ENCODE measurements around the gene PHF21B.

The PHF21B gene

DNA sequence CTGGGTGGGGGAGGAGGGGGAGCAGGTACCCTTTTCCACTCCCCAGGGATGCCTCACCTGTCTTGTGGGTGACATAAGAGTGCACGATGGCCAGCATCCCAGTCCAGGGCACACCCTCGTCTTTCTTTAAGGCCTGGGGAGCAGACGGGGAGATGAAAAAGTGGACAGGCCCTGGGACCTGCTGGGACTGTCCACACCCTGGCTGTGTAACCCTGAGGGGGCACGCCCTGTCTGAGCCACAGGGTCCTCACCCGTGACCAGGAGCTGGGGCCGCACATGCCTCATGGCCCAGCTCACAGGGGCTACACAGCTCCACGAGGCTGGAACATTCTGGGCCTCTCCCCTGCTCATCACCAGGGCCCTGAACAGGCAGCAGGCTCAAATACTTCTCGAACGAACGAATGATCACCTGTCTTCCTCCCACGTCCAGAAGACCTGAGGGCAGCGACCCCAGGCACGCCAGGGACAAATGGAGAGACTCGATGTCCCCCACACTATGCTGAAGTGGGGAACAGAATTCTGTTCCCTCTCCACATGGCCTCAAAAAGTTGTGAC lies 123.9 kb downstream of the PHF21B start:
- TF ChIP-seq CTCF (IDR thresholded peaks at IDR 0.05; ENCODE audit: low read depth, low read length): no peak
- in situ Hi-C loops (cut with HindIII; ENCODE audit: low sequenced_read_pairs): no loop called here
- no peak overlapping the region for H3K4me3 ChIP-seq (ENCODE audit: low read depth, low read length)
- no peak for DNase-seq (ENCODE audit: low read depth, low spot score)

DNA sequence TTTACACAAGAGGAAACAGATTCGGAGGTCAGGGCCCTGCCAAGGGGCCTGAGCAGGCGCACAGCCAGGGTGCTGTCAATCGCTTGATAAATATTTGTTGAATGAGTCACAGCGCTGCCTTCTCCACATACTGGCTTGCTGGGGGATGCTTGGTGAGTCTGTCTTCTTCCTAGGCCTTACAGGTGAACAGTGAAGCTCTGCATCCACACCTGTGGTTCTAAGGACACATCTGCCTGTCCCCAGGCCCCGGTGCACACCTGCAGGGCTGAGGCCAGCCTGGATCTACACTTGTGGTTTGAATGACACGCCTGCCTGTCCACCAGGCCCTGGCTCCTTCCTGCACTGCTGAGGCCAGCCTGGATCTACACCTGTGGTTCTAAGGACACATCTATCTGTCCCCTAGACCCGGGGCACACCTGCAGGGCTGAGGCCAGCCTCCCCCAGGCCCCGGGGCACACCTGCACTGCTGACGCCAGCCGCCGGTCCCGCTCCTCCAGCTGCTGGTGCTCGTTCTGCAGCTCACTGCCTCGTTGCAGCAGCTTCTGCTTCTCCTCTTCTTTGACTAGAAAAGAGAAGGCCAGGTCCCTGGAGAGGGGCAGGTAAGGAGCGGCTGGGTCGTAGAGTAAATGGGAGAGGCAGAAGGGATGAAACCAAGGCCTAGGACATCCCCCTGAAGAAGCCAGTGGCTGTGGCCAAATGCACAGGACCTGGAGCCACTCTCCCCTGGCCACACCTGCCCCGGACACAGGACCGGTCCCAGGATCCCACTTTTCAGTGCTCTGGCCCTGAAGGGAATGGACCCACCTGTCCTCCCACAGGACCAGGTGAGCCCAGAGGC lies 124.6 kb downstream of the PHF21B start:
- in situ Hi-C loops (cut with HindIII; ENCODE audit: low sequenced_read_pairs): no loop called here
- H3K4me3 ChIP-seq (ENCODE audit: low read depth, low read length): no peak overlapping the region
- no peak for TF ChIP-seq CTCF (IDR thresholded peaks at IDR 0.05; ENCODE audit: low read depth, low read length)
- no peak for DNase-seq (ENCODE audit: low read depth, low spot score)

- H3K4me3 ChIP-seq (ENCODE audit: low read depth, low read length): no peak overlapping the region
- in situ Hi-C loops (cut with HindIII; ENCODE audit: low sequenced_read_pairs): no loop called here
- DNase-seq (ENCODE audit: low read depth, low spot score): no peak
- TF ChIP-seq CTCF (IDR thresholded peaks at IDR 0.05; ENCODE audit: low read depth, low read length): no peak
Observed at GRCh38 chr22:44884562-44884961, 125.2 kb downstream of the PHF21B start.

DNA sequence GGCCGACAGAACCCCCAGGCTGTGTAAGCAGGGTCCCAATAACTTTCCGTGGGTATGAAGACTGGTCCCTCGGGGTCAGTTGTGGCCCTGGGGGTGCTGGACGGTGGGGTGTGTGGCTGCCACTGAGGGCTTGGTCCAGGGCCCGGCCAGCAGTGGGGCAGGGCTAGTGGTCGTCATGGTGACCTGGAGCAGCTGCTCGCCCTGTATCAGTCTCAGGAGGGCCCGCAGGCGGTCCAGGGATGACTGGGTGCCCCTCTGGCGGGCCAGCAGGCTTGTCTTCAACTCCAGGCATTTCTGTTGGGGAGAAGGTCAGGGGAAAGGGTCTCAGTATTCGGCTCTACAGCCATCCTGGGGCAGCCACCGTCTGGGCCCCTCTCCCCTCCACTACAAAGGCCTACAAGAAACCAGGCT lies 126.8 kb downstream of the PHF21B start:
- H3K4me3 ChIP-seq (ENCODE audit: low read depth, low read length): no peak overlapping the region
- TF ChIP-seq CTCF (IDR thresholded peaks at IDR 0.05; ENCODE audit: low read depth, low read length): no peak
- in situ Hi-C loops (cut with HindIII; ENCODE audit: low sequenced_read_pairs): no loop called here
- no peak for DNase-seq (ENCODE audit: low read depth, low spot score)

GRCh38 chr22:44882226-44882905 lies 127.4 kb downstream of the PHF21B start:
- H3K4me3 ChIP-seq (ENCODE audit: low read depth, low read length): no peak overlapping the region
- TF ChIP-seq CTCF (IDR thresholded peaks at IDR 0.05; ENCODE audit: low read depth, low read length): no peak
- DNase-seq (ENCODE audit: low read depth, low spot score): no peak
- in situ Hi-C loops (cut with HindIII; ENCODE audit: low sequenced_read_pairs): no loop called here

GRCh38 chr22:44881624-44882023 lies 128.2 kb downstream of the PHF21B start:
- in situ Hi-C loops (cut with HindIII; ENCODE audit: low sequenced_read_pairs): no loop called here
- no peak overlapping the region for H3K4me3 ChIP-seq (ENCODE audit: low read depth, low read length)
- DNase-seq (ENCODE audit: low read depth, low spot score): no peak
- no peak for TF ChIP-seq CTCF (IDR thresholded peaks at IDR 0.05; ENCODE audit: low read depth, low read length)

Measured in astrocyte of the spinal cord (primary cell).